TTC549 (cell line): ENCODE measurements around the gene TCHP.
"Not testable (repeated sequence)": the region's sequence is repeated elsewhere in the genome, so short reads cannot be mapped to it uniquely, and the experiment has no call there.

Experiments used
- FAIRE-seq: peaks from 2 replicates; lab custom pipeline; 2012; peaks lifted over from hg19 to GRCh38; lab: Jason Lieb, UNC

Gene TCHP

GRCh38 chr12:109899783-109900751 is at the start of gene TCHP:
Gene TCHP (plus strand): TSS chr12:109900274. CDS start chr12:109903027, 2,753 bp downstream.
- FAIRE-seq: no peak

- FAIRE-seq: not testable (repeated sequence)
Measured at GRCh38 chr12:109850518-109850917, 49.6 kb upstream of the TCHP start.

GRCh38 chr12:109855377-109855776 is 44.7 kb upstream of the TCHP start:
- FAIRE-seq: no peak

GRCh38 chr12:109857715-109858114 is 42.4 kb upstream of the TCHP start:
- no peak for FAIRE-seq

- no peak for FAIRE-seq
Measured at GRCh38 chr12:109858764-109859163, 41.3 kb upstream of the TCHP start.

GRCh38 chr12:109860977-109861376 is 39.1 kb upstream of the TCHP start:
- FAIRE-seq: no peak

GRCh38 chr12:109861689-109862314 is 38.3 kb upstream of the TCHP start:
- no peak for FAIRE-seq

- not testable (repeated sequence) for FAIRE-seq
Measured at GRCh38 chr12:109862491-109862890, 37.6 kb upstream of the TCHP start.

GRCh38 chr12:109863847-109864712 is 36.0 kb upstream of the TCHP start:
- FAIRE-seq: no peak

GRCh38 chr12:109864916-109865315 is 35.2 kb upstream of the TCHP start:
- FAIRE-seq: no peak

- FAIRE-seq: no peak
Measured at GRCh38 chr12:109868182-109869051, 31.7 kb upstream of the TCHP start.

- no peak for FAIRE-seq
Measured at GRCh38 chr12:109870648-109871047, 29.4 kb upstream of the TCHP start.

- no peak for FAIRE-seq
Measured at GRCh38 chr12:109871668-109872314, 28.3 kb upstream of the TCHP start.

- FAIRE-seq: no peak
Measured at GRCh38 chr12:109873653-109874052, 26.4 kb upstream of the TCHP start.

- FAIRE-seq: no peak
Measured at GRCh38 chr12:109875572-109876131, 24.4 kb upstream of the TCHP start.

GRCh38 chr12:109876406-109876805 is 23.7 kb upstream of the TCHP start:
- FAIRE-seq: no peak

- no peak for FAIRE-seq
Measured at GRCh38 chr12:109877504-109878246, 22.4 kb upstream of the TCHP start.

- FAIRE-seq: no peak
Measured at GRCh38 chr12:109878247-109878625, 21.8 kb upstream of the TCHP start.

GRCh38 chr12:109878749-109879148 is 21.3 kb upstream of the TCHP start:
- no peak for FAIRE-seq
